CD14-positive monocyte (primary cell): Measurements from ENCODE around the gene RNF181. TPM values are rescaled to one million over a fixed set of nuclear protein-coding genes. Genes with fewer than 3 reads are reported as not detected.
"Not testable (repeated sequence)": the region's sequence is repeated elsewhere in the genome, so short reads cannot be mapped to it uniquely, and the experiment has no call there.

Experiments used
- DNase-seq, 3 donors: peaks; one replicate each; pipeline ENCODE4 v3.0.0-alpha.2; 2011 to 2022
- H2AFZ ChIP-seq: 2 replicates; pipeline ENCODE4 v1.6.0; 2012; ENCODE audit warnings: mild to moderate bottlenecking, low read depth, low read length, inconsistent platforms; ENCODE audit not compliant: insufficient read depth, poor library complexity, severe bottlenecking
- H3K27ac ChIP-seq, 2 donors: 1 replicate in 1 of 2; 2 replicates in 1 of 2; pipeline ENCODE4 v1.5.1; 2012 to 2013; ENCODE audit warnings: low read length in 2 of 2, control low read depth in 1 of 2, inconsistent platforms in 1 of 2, low read depth in 1 of 2, mild to moderate bottlenecking in 1 of 2
- H3K27me3 ChIP-seq, 2 donors: one replicate each; pipeline versions ENCODE4 v1.6.0 to v1.6.1; 2011 to 2013; ENCODE audit warnings: low read length in 2 of 2; ENCODE audit not compliant: control insufficient read depth in 2 of 2, insufficient read depth in 2 of 2
- H3K36me3 ChIP-seq, 2 donors: replicated peaks in 1 of 2; 1 replicate in 1 of 2; 2 replicates in 1 of 2; pipeline versions ENCODE4 v1.5.1 to v1.6.1; 2012 to 2013; ENCODE audit warnings: low read length in 2 of 2, control low read depth in 1 of 2, inconsistent platforms in 1 of 2, mild to moderate bottlenecking in 1 of 2; ENCODE audit not compliant: insufficient read depth in 2 of 2, control insufficient read depth in 1 of 2
- H3K4me1 ChIP-seq, 2 donors: 1 replicate in 1 of 2; 2 replicates in 1 of 2; pipeline versions ENCODE4 v1.5.1 to v1.6.1; 2012 to 2013; ENCODE audit warnings: low read length in 2 of 2, control low read depth in 1 of 2, inconsistent platforms in 1 of 2, mild to moderate bottlenecking in 1 of 2, moderate library complexity in 1 of 2; ENCODE audit not compliant: insufficient read depth in 2 of 2, control insufficient read depth in 1 of 2
- H3K4me2 ChIP-seq: replicated peaks from 2 replicates; pipeline ENCODE3; 2012; ENCODE audit warnings: low read length, moderate library complexity, mild to moderate bottlenecking; ENCODE audit not compliant: poor library complexity, severe bottlenecking; ENCODE audit errors: extremely low read depth
- H3K4me3 ChIP-seq, 3 experiments: fragments of 200-600 bp in 1 of 3; sonication (generic) in 1 of 3; replicated peaks in 1 of 3; 1 replicate in 2 of 3; 2 replicates in 1 of 3; pipeline ENCODE4 v1.5.1; 2011 to 2013; ENCODE audit warnings: low read length in 3 of 3, mild to moderate bottlenecking in 3 of 3, control low read depth in 2 of 3, low read depth in 2 of 3, inconsistent platforms in 1 of 3, moderate library complexity in 1 of 3
- H3K79me2 ChIP-seq: 2 replicates; pipeline ENCODE4 v1.6.0; 2012; ENCODE audit warnings: mild to moderate bottlenecking, control low read depth, inconsistent platforms, low read length, moderate library complexity; ENCODE audit not compliant: insufficient read depth
- H3K9ac ChIP-seq: 2 replicates; pipeline ENCODE4 v1.6.0; 2017; ENCODE audit warnings: low read length, mild to moderate bottlenecking; ENCODE audit not compliant: insufficient read depth, poor library complexity, severe bottlenecking
- H3K9me3 ChIP-seq, 2 donors: replicated peaks in 1 of 2; 1 replicate in 1 of 2; 2 replicates in 1 of 2; pipeline versions ENCODE4 v1.5.1 to v1.6.1; 2012 to 2013; ENCODE audit warnings: low read length in 2 of 2, control low read depth in 1 of 2; ENCODE audit not compliant: control insufficient read depth in 1 of 2, insufficient read depth in 1 of 2
- H4K20me1 ChIP-seq: 2 replicates; pipeline ENCODE4 v1.6.0; 2012; ENCODE audit warnings: mild to moderate bottlenecking, low read length, control low read depth, moderate library complexity; ENCODE audit not compliant: insufficient read depth
- H3K27ac Mint-ChIP-seq, 7 donors: one replicate each; pipeline ENCODE4 v1.8.0; 2020; ENCODE audit warnings: mild to moderate bottlenecking in 7 of 7, mixed read lengths in 7 of 7, moderate library complexity in 6 of 7, inconsistent platforms in 2 of 7
- H3K27me3 Mint-ChIP-seq, 3 donors: one replicate each; pipeline ENCODE4 v1.8.0; 2021 to 2022; ENCODE audit warnings: low read depth in 3 of 3, mild to moderate bottlenecking in 3 of 3, mixed read lengths in 3 of 3, moderate library complexity in 3 of 3, inconsistent platforms in 1 of 3
- H3K36me3 Mint-ChIP-seq, 2 donors: one replicate each; pipeline ENCODE4 v1.8.0; 2020; ENCODE audit warnings: mixed read lengths in 2 of 2, inconsistent platforms in 1 of 2, mild to moderate bottlenecking in 1 of 2
- H3K4me1 Mint-ChIP-seq: one replicate; pipeline ENCODE4 v1.8.0; 2020; ENCODE audit warnings: mild to moderate bottlenecking, mixed read lengths
- H3K4me3 Mint-ChIP-seq, 2 donors: one replicate each; pipeline ENCODE4 v1.8.0; 2020; ENCODE audit warnings: mild to moderate bottlenecking in 2 of 2, mixed read lengths in 2 of 2, moderate library complexity in 1 of 2
- H3K9me3 Mint-ChIP-seq, 7 donors: one replicate each; pipeline ENCODE4 v1.8.0; 2020 to 2022; ENCODE audit warnings: mixed read lengths in 7 of 7, mild to moderate bottlenecking in 6 of 7, moderate library complexity in 6 of 7, inconsistent platforms in 2 of 7
- WGBS: methylation state at CpG from one replicate; pipeline ENCODE4 v1.1.5; 2013; ENCODE audit warnings: missing lambda C conversion rate; ENCODE audit not compliant: insufficient coverage; 5-methylcytosine and 5-hydroxymethylcytosine counted together
- intact Hi-C, 2 donors: fragments of 100-400 bp; cut with micrococcal nuclease; formaldehyde crosslinking; loops; one replicate each; pipeline versions ENCODE4 v1.15.0 to v1.15.1; 2023
- polyA plus RNA-seq, 3 donors: library from polyadenylated mRNA; depleted of rRNA in 1 of 3; unstranded in 2 of 3; stranded (reverse) in 1 of 3; fragments of 300-500 nt in 2 of 3; fragments of >200 nt in 1 of 3; fragmentation: Illumina TruSeq in 2 of 3; gene quantifications; 1 replicate in 2 of 3; 2 replicates in 1 of 3; pipeline ENCODE4 v1.2.3, GENCODE V29; 2012 to 2021
- TF ChIP-seq, protein P1 (sequence below): fragments of 200-600 bp; IDR thresholded peaks from one replicate; pipeline ENCODE4 v1.8.0; 2022; ENCODE audit warnings: antibody characterized with exemption, mild to moderate bottlenecking

The RNF181 gene
- polyA plus RNA-seq, 3 donors: 254 to 475 (median 382) TPM

DNA sequence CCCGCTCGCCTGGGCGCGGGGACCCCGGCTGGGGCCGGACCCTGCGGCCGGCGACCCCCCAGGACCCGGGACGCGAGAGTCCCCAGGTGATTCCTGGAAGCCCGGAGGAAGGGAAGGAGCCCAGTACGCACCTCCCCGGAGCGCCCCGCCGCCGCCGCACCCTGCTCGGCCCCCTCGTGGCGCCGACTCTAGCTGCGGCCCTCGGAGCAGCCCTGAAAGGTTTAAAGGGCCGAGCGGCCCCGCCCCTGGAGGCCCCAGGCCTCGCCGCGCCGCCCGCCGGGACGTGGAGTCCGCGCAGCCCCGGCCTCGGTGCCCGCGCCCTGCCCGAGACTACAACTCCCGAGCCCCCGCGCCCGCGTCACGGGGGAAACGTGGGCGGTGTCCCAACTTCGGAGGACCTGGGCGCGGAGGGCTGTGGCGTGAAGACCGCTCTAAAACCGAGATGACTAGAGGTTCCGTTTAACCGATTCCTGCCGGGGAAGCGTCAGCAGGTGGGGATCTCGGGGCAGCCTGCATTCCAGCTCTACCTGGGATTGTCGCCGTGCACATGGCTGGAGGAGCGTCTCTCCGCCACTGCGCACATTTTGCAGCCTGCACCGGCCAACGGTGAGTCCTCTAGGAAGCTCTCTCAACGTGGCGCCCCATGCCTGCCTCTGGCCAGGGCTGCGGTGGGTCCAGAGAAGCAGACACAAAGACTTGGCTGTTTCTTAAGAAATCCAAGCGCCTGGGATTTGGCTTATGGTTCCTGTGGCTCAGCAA, 7.1 kb downstream of the RNF181 start, which contains the start of gene TMEM150A:
TSS of gene TMEM150A (minus strand) at position 223 of the 759 bp plus-strand sequence. CDS start 750 bp downstream, outside the sequence.
- Mint-ChIP-seq H3K27ac (peak within 1 kb of the TSS; percentile 70 to 84 (median 80)), H3K9me3 (no peaks in the 10 kb centered on the region), H3K4me1 (peaks cover 40% of the 10 kb centered on the region), H3K4me3 (peak within 1 kb of the TSS; percentile 91 to 94), H3K27me3 (peaks cover 1 to 4% (median 3%) of the 10 kb centered on the region in 3 donors), H3K36me3 (peaks cover 28 to 33% of the 10 kb centered on the region in 2 donors)
- peak within 1 kb of the TSS; percentile 58 to 95 (median 82) for H3K4me3 ChIP-seq
- H3K4me2 ChIP-seq: peak within 1 kb of the TSS; percentile 99
- no peaks in the 10 kb centered on the region for H3K27me3 ChIP-seq
- H3K9me3 ChIP-seq: no peaks in the 10 kb centered on the region
- H3K27ac ChIP-seq: peak within 1 kb of the TSS; percentile 18 to 63
- DNase-seq: peak; percentile 75 to 84 (median 76)
- peak within 1 kb of the TSS; percentile 69 for H3K9ac ChIP-seq
- 0% methylated on average over 73 of the region's 73 CpGs for WGBS
- H3K79me2 ChIP-seq: peaks cover 7% of the 10 kb centered on the region
- TF ChIP-seq, protein P1, sequence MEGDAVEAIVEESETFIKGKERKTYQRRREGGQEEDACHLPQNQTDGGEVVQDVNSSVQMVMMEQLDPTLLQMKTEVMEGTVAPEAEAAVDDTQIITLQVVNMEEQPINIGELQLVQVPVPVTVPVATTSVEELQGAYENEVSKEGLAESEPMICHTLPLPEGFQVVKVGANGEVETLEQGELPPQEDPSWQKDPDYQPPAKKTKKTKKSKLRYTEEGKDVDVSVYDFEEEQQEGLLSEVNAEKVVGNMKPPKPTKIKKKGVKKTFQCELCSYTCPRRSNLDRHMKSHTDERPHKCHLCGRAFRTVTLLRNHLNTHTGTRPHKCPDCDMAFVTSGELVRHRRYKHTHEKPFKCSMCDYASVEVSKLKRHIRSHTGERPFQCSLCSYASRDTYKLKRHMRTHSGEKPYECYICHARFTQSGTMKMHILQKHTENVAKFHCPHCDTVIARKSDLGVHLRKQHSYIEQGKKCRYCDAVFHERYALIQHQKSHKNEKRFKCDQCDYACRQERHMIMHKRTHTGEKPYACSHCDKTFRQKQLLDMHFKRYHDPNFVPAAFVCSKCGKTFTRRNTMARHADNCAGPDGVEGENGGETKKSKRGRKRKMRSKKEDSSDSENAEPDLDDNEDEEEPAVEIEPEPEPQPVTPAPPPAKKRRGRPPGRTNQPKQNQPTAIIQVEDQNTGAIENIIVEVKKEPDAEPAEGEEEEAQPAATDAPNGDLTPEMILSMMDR: peak; percentile 59
- peaks cover 21 to 48% of the 10 kb centered on the region in 2 donors for H3K36me3 ChIP-seq
- peaks cover 23 to 37% of the 10 kb centered on the region in 2 donors for H3K4me1 ChIP-seq
- peak within 1 kb of the TSS; percentile 89 for H2AFZ ChIP-seq
- intact Hi-C loops: loop anchor here (5.0 kb wide), 2 partner anchors 35 to 40 kb away; partner anchors contain the start of gene GGCX (in 1 of the 2)
- H4K20me1 ChIP-seq: peaks cover 60% of the 10 kb centered on the region

DNA sequence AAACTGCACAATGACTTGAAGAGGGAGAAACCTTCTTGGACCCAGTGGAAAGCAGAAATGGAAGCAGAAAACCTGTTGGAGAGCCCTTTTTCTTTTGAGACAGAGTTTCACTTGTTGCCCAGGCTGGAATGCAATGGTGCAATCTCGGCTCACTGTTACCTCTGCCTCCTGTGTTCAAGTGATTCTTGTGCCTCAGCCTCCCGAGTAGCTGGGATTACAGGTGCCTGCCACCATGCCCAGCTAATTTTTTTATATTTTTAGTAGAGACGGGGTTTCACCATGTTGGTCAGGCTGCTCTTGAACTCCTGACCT, 8.5 kb downstream of the RNF181 start:
- H3K9me3 ChIP-seq, H3K9me3 Mint-ChIP-seq, H3K79me2 ChIP-seq, DNase-seq, H3K9ac ChIP-seq, H3K4me2 ChIP-seq, H3K27ac ChIP-seq, H2AFZ ChIP-seq, H3K27me3 Mint-ChIP-seq, H3K27me3 ChIP-seq: not testable (repeated sequence)
- WGBS: 63% methylated on average over 2 of the region's 3 CpGs
- Mint-ChIP-seq H3K27ac (peak overlapping the region in 1 of 7 donors; percentile 75), H3K4me1 (peaks cover 42% of the 10 kb centered on the region), H3K36me3 (peaks cover 29 to 33% of the 10 kb centered on the region in 2 donors), H3K4me3 (peak overlapping the region in 1 of 2 donors; percentile 94)
- Histone ChIP-seq H3K4me1 (peaks cover 23 to 37% of the 10 kb centered on the region in 2 donors), H3K36me3 (peaks cover 22 to 49% of the 10 kb centered on the region in 2 donors), H3K4me3 (peak overlapping the region in 1 of 3 experiments; percentile 95), H4K20me1 (peaks cover 63% of the 10 kb centered on the region)
- intact Hi-C loops: loop anchor here (5.0 kb wide), 2 partner anchors 37 to 42 kb away; partner anchors contain the start of gene GGCX (in 1 of the 2)
